ENCODE results near the gene NOPCHAP1.
A peak's percentile ranks its signal among the peaks of the same experiment; 100 is the strongest.
"Not testable (repeated sequence)": the region's sequence is repeated elsewhere in the genome, so short reads cannot be mapped to it uniquely, and the experiment has no call there.

The NOPCHAP1 gene

GRCh38 chr12:104986022-104986941 lies at the start of gene NOPCHAP1:
Gene NOPCHAP1, plus strand, starts transcription at chr12:104986316. Its CDS starts 37 bp downstream, at chr12:104986353.
- DNase-seq (ENCODE audit: low read depth) = peak; percentile 30

- DNase-seq (ENCODE audit: low read depth) = no peak
Observed at GRCh38 chr12:104938371-104938770, 47.7 kb upstream of the NOPCHAP1 start.

- no peak for DNase-seq (ENCODE audit: low read depth)
Observed at GRCh38 chr12:104939089-104939488, 47.0 kb upstream of the NOPCHAP1 start.

- DNase-seq (ENCODE audit: low read depth) = no peak
Observed at GRCh38 chr12:104941454-104941853, 44.7 kb upstream of the NOPCHAP1 start.

GRCh38 chr12:104942075-104942474 lies 44.0 kb upstream of the NOPCHAP1 start:
- no peak for DNase-seq (ENCODE audit: low read depth)

- not testable (repeated sequence) for DNase-seq (ENCODE audit: low read depth)
Observed at GRCh38 chr12:104943401-104943800, 42.7 kb upstream of the NOPCHAP1 start.

GRCh38 chr12:104944252-104944651 lies 41.9 kb upstream of the NOPCHAP1 start:
- DNase-seq (ENCODE audit: low read depth) = no peak

- DNase-seq (ENCODE audit: low read depth) = not testable (repeated sequence)
Observed at GRCh38 chr12:104948716-104949115, 37.4 kb upstream of the NOPCHAP1 start.

- no peak for DNase-seq (ENCODE audit: low read depth)
Observed at GRCh38 chr12:104951759-104952509, 34.2 kb upstream of the NOPCHAP1 start.

GRCh38 chr12:104952816-104953215 lies 33.3 kb upstream of the NOPCHAP1 start:
- DNase-seq (ENCODE audit: low read depth) = no peak

- DNase-seq (ENCODE audit: low read depth) = no peak
Observed at GRCh38 chr12:104953323-104953722, 32.8 kb upstream of the NOPCHAP1 start.

- DNase-seq (ENCODE audit: low read depth) = no peak
Observed at GRCh38 chr12:104955703-104956102, 30.4 kb upstream of the NOPCHAP1 start.

GRCh38 chr12:104956870-104957718 lies 29.0 kb upstream of the NOPCHAP1 start:
- DNase-seq (ENCODE audit: low read depth) = no peak

- no peak for DNase-seq (ENCODE audit: low read depth)
Observed at GRCh38 chr12:104957719-104958000, 28.5 kb upstream of the NOPCHAP1 start.

- DNase-seq (ENCODE audit: low read depth) = peak; percentile 80
Observed at GRCh38 chr12:104958001-104958804, 27.9 kb upstream of the NOPCHAP1 start, which contains the start of gene SLC41A2. Gene SLC41A2, minus strand, starts transcription at chr12:104958290. Its CDS starts 29,763 bp downstream, at chr12:104928527.

GRCh38 chr12:104958805-104959334 lies 27.2 kb upstream of the NOPCHAP1 start:
- no peak for DNase-seq (ENCODE audit: low read depth)

GRCh38 chr12:104959335-104959841 lies 26.7 kb upstream of the NOPCHAP1 start:
- peak; percentile 23 for DNase-seq (ENCODE audit: low read depth)

GRCh38 chr12:104960464-104960863 lies 25.7 kb upstream of the NOPCHAP1 start:
- DNase-seq (ENCODE audit: low read depth) = no peak

- no peak for DNase-seq (ENCODE audit: low read depth)
Observed at GRCh38 chr12:104963757-104964156, 22.4 kb upstream of the NOPCHAP1 start.

GRCh38 chr12:104964167-104964855 lies 21.8 kb upstream of the NOPCHAP1 start:
- no peak for DNase-seq (ENCODE audit: low read depth)

All from non-pigmented ciliary epithelial cell (primary cell).